ENCODE data around the gene BRD8. TPM values are rescaled to one million over a fixed set of nuclear protein-coding genes. Genes with fewer than 3 reads are reported as not detected.

The BRD8 gene
- total and polyA plus RNA-seq, 3 donors from 2014 or later, result 165 to 303 (median 198) TPM

GRCh38 chr5:138109463-138110265 lies 68.8 kb downstream of the BRD8 start:
- Histone ChIP-seq H3K27me3 (no peaks in the 10 kb centered on the region), H3K36me3 (ENCODE audit: low read depth, missing control alignments) (no peaks in the 10 kb centered on the region), H3K4me1 (no peaks in the 10 kb centered on the region), H3K27ac (no peak overlapping the region), H3K4me3 (no peak overlapping the region), H3K9me3 (no peaks in the 10 kb centered on the region)
- TF ChIP-seq CTCF (IDR thresholded peaks at IDR 0.05) (no peak), POLR2A (IDR thresholded peaks at IDR 0.05) (no peak)
- no peak for DNase-seq
- intact Hi-C loops (cut with DNase I; ENCODE audit: low total_unique reads), result no loop called here
- 79 to 87% methylated on average over 1 of the region's 1 CpG for whole genome bisulfite sequencing, 2 donors

- no peaks in the 10 kb centered on the region for H3K9me3 ChIP-seq
- H3K36me3 ChIP-seq (ENCODE audit: low read depth, missing control alignments), result no peaks in the 10 kb centered on the region
- 28 to 29% methylated on average over 1 of the region's 1 CpG for WGBS, 2 donors
- TF ChIP-seq POLR2A (IDR thresholded peaks at IDR 0.05), result no peak
- TF ChIP-seq CTCF (IDR thresholded peaks at IDR 0.05), result no peak
- intact Hi-C loops (cut with DNase I; ENCODE audit: low total_unique reads), result no loop called here
- H3K4me3 ChIP-seq, result no peak overlapping the region
- H3K4me1 ChIP-seq, result no peaks in the 10 kb centered on the region
- no peaks in the 10 kb centered on the region for H3K27me3 ChIP-seq
- H3K27ac ChIP-seq, result no peak overlapping the region
- DNase-seq, result no peak
Measured at GRCh38 chr5:138107213-138107612, 71.2 kb downstream of the BRD8 start.

- Histone ChIP-seq H3K27ac (no peak overlapping the region), H3K4me3 (no peak overlapping the region), H3K4me1 (no peaks in the 10 kb centered on the region), H3K27me3 (no peaks in the 10 kb centered on the region), H3K9me3 (no peaks in the 10 kb centered on the region), H3K36me3 (ENCODE audit: low read depth, missing control alignments) (no peaks in the 10 kb centered on the region)
- TF ChIP-seq POLR2A (IDR thresholded peaks at IDR 0.05) (no peak), CTCF (IDR thresholded peaks at IDR 0.05) (no peak)
- intact Hi-C loops (cut with DNase I; ENCODE audit: low total_unique reads), result no loop called here
- no peak for DNase-seq
- 93 to 98% methylated on average over 6 of the region's 6 CpGs for WGBS, 2 donors
Measured at GRCh38 chr5:138105709-138106108, 72.7 kb downstream of the BRD8 start.

DNA sequence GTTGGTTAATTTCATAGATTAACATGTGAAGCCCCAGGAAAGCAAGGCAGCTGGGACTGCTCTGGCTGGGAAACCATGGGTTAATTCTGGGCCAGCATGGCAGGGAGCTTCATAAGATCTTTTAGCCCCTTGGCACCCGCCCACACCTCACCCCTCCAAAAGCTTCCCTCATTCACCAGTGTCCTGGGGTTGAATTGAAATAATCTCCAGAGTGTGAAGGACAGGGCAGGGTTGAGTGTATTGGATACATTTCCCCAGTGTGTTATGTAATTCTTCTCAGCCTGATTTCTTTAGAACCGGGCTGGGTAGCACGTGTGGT lies 75.2 kb downstream of the BRD8 start:
- WGBS, 2 donors, result 38 to 41% methylated on average over 2 to 3 of the region's 3 CpGs
- intact Hi-C loops (cut with DNase I; ENCODE audit: low total_unique reads), result no loop called here
- no peak overlapping the region for H3K4me3 ChIP-seq
- no peaks in the 10 kb centered on the region for H3K9me3 ChIP-seq
- TF ChIP-seq CTCF (IDR thresholded peaks at IDR 0.05), result no peak
- TF ChIP-seq POLR2A (IDR thresholded peaks at IDR 0.05), result no peak
- H3K4me1 ChIP-seq, result no peaks in the 10 kb centered on the region
- no peak overlapping the region for H3K27ac ChIP-seq
- DNase-seq, result no peak
- no peaks in the 10 kb centered on the region for H3K27me3 ChIP-seq
- no peaks in the 10 kb centered on the region for H3K36me3 ChIP-seq (ENCODE audit: low read depth, missing control alignments)

All from testis (tissue), 3 donors.